Esophagus squamous epithelium (tissue), 5 donors: ENCODE data around the gene TMEM167A. TPM values are rescaled to one million over a fixed set of nuclear protein-coding genes. Genes with fewer than 3 reads are reported as not detected.

Experiments
- DNase-seq: peaks from one replicate; lab custom pipeline; 2025; lab: John Stamatoyannopoulos, UW
- H3K27ac ChIP-seq, 4 donors: fragments of 200-600 bp; sonication (generic); one replicate each; pipeline ENCODE4 v1.5.1; 2016 to 2019; ENCODE audit warnings: mild to moderate bottlenecking in 1 of 4
- H3K27me3 ChIP-seq, 4 donors: fragments of 200-600 bp; sonication (generic); 1 replicate in 3 of 4; 2 replicates in 1 of 4; pipeline versions ENCODE4 v1.5.1 to v1.6.0; 2017 to 2021; ENCODE audit warnings: antibody characterized with exemption in 1 of 4
- H3K36me3 ChIP-seq, 3 donors: fragments of 200-600 bp; sonication (generic); one replicate each; pipeline ENCODE4 v1.5.1; 2016 to 2019
- H3K4me1 ChIP-seq, 3 donors: fragments of 200-600 bp; sonication (generic); one replicate each; pipeline ENCODE4 v1.5.1; 2017 to 2019
- H3K4me3 ChIP-seq, 4 donors: fragments of 200-600 bp; sonication (generic); 1 replicate in 3 of 4; 2 replicates in 1 of 4; pipeline ENCODE4 v1.5.1; 2016 to 2019; ENCODE audit warnings: mild to moderate bottlenecking in 2 of 4, moderate library complexity in 1 of 4
- H3K9me3 ChIP-seq, 3 donors: fragments of 200-600 bp; sonication (generic); one replicate each; pipeline ENCODE4 v1.5.1; 2016 to 2019
- POLR2A ChIP-seq, 4 donors: fragments of 450-650 bp; IDR thresholded peaks; one replicate each; pipeline ENCODE4 v1.6.1; 2017; ENCODE audit warnings: antibody characterized with exemption in 4 of 4, mild to moderate bottlenecking in 4 of 4, moderate library complexity in 3 of 4
- WGBS, 2 donors: methylation state at CpG; one replicate each; pipeline ENCODE4 v1.1.5; 2018; 5-methylcytosine and 5-hydroxymethylcytosine counted together
- intact Hi-C: fragments of 100-400 bp; cut with DNase I; formaldehyde crosslinking; loops from one replicate; pipeline ENCODE4 v1.15.0; 2022
- total RNA-seq, 4 donors: library from RNA; depleted of rRNA; stranded (reverse); fragments of >200 nt; gene quantifications; one replicate each; pipeline ENCODE4 v1.1.0, GENCODE V29; 2016
- TF ChIP-seq, protein P1 (sequence below), 6 experiments: fragments of 450-650 bp in 4 of 6; fragments of 200-600 bp in 2 of 6; sonication (generic) in 2 of 6; IDR thresholded peaks; one replicate each; pipeline ENCODE4 v1.5.1; 2016 to 2019; ENCODE audit warnings: antibody characterized with exemption in 6 of 6, mild to moderate bottlenecking in 4 of 6, moderate library complexity in 4 of 6
- donor health status: DM: yes; HTN: yes; CAD: no.

TMEM167A gene, protein sequence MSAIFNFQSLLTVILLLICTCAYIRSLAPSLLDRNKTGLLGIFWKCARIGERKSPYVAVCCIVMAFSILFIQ
- 10 to 100 TPM; 17.8 to 46.0 (median 33.8) TPM for total RNA-seq

DNA sequence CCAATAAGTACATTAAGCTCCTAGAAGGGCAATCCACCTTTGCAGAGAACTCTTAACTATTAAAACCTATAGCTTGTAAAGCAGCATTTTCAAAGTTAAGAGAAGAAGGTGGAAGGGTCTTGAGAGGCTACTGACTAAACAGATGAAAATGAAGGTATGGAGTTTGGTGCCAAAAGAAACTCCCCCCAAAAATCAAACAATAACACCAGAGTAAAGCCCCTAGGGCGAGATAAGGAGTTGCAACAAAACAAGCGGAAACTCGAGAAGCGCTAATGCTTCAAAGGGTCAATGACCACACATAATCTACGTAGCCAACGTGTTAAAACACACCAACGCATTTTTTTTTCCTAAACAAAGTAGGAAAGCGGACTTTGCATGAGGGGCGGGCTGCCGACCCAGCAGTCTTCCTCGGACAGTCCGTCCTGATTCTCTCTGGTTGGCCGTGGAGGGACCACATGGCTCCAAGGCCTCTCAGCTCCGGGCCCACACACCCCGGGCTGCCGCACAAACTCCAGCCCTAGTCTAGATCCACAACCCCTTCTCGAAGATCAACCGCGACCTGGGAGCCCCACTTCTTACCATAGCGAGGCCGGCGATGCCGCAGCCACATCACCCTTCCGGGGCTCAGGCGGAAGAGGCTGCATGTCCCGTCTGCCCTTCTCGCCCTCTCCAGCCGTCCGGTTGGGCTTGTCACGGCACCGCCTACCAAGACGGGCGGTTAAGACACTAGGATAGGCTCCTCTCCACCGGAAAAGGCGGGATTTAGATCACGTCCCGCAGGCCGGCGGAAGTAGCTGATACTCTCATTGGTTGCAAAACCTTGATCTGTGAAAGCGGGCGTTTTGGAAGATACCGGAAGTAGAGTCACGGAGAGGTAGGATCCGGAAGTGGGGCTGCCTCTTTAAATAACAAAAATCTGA, at the start of gene TMEM167A, which contains the start of gene XRCC4:
Gene TMEM167A, minus strand, starts transcription at position 653 of the 920 bp plus-strand sequence. Its CDS starts 71 bp downstream, at position 582.
Gene XRCC4, plus strand, starts transcription at position 806 of the 920 bp plus-strand sequence. CDS start 27,373 bp downstream, outside the sequence.
- Histone ChIP-seq H3K4me3 (peak within 1 kb of the TSS; percentile 63 to 91 (median 77)), H3K4me1 (peaks cover 7 to 52% (median 13%) of the 10 kb centered on the region in 3 donors), H3K36me3 (no peaks in the 10 kb centered on the region), H3K9me3 (no peaks in the 10 kb centered on the region), H3K27me3 (no peaks in the 10 kb centered on the region), H3K27ac (peak within 1 kb of the TSS; percentile 84 to 90 (median 85))
- WGBS, 2 donors = 0 to 1% methylated on average over 36 to 39 of the region's 44 CpGs
- intact Hi-C loops = no loop called here
- TF ChIP-seq POLR2A (IDR thresholded peaks at IDR 0.05) = peak in 3 of 4 donors; percentile 10 to 83 (median 75)
- TF ChIP-seq, protein P1, sequence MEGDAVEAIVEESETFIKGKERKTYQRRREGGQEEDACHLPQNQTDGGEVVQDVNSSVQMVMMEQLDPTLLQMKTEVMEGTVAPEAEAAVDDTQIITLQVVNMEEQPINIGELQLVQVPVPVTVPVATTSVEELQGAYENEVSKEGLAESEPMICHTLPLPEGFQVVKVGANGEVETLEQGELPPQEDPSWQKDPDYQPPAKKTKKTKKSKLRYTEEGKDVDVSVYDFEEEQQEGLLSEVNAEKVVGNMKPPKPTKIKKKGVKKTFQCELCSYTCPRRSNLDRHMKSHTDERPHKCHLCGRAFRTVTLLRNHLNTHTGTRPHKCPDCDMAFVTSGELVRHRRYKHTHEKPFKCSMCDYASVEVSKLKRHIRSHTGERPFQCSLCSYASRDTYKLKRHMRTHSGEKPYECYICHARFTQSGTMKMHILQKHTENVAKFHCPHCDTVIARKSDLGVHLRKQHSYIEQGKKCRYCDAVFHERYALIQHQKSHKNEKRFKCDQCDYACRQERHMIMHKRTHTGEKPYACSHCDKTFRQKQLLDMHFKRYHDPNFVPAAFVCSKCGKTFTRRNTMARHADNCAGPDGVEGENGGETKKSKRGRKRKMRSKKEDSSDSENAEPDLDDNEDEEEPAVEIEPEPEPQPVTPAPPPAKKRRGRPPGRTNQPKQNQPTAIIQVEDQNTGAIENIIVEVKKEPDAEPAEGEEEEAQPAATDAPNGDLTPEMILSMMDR (IDR thresholded peaks at IDR 0.05) = no peak
- DNase-seq = peak; percentile 87

DNA sequence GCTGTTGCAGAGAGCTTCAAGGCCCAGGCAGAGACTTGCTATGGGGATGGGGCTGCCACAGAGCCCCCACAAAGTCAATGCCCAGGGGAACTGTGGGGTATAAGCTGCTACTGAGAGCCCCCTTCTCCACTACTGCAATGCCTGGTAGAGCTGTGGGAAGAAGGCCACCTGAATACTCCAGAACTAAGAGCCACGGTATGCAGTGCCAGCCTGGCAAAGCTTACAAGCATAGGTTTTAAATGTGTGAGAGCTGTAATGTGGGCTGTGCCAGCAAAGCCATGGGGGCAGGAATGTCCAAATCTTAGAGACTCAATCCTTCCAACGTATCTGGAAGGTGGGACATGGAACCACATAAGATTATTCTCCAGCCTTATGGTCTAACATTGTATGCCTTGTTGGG, 49.3 kb upstream of the TMEM167A start:
- TF ChIP-seq POLR2A (IDR thresholded peaks at IDR 0.05) = no peak
- TF ChIP-seq, protein P1 (IDR thresholded peaks at IDR 0.05) = no peak
- Histone ChIP-seq H3K4me1 (no peaks in the 10 kb centered on the region), H3K9me3 (peaks cover 0 to 2% (median 0%) of the 10 kb centered on the region in 3 donors), H3K4me3 (no peak overlapping the region), H3K27me3 (no peaks in the 10 kb centered on the region), H3K27ac (no peak overlapping the region), H3K36me3 (no peaks in the 10 kb centered on the region)
- intact Hi-C loops = no loop called here
- 0 to 90% methylated on average over 1 to 2 of the region's 2 CpGs for WGBS, 2 donors
- DNase-seq = no peak

DNA sequence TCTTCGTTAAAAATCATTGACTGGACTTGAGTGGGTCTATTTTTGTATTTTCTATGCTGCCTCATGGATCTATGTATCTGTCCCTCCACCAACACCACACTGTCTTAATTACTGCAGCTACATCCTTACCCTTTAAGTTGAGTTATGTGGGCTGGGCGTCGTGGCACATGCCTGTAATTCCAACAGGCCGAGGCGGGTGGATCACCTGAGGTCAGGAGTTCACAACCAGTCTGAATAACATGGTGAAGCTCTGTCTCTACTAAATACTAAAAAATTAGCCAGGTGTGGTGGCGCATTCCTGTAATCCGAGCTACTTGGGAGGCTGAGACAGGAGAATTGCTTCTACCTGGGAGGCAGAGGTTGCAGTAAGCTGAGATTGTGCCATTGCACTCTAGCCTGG, 48.4 kb upstream of the TMEM167A start:
- WGBS, 2 donors = 81 to 92% methylated on average over 7 of the region's 7 CpGs
- Histone ChIP-seq H3K4me1 (no peaks in the 10 kb centered on the region), H3K4me3 (no peak overlapping the region), H3K27ac (no peak overlapping the region), H3K27me3 (no peaks in the 10 kb centered on the region), H3K9me3 (peaks cover 0 to 2% (median 0%) of the 10 kb centered on the region in 3 donors), H3K36me3 (no peaks in the 10 kb centered on the region)
- intact Hi-C loops = no loop called here
- DNase-seq = no peak
- TF ChIP-seq, protein P1 (IDR thresholded peaks at IDR 0.05) = no peak
- TF ChIP-seq POLR2A (IDR thresholded peaks at IDR 0.05) = no peak

DNA sequence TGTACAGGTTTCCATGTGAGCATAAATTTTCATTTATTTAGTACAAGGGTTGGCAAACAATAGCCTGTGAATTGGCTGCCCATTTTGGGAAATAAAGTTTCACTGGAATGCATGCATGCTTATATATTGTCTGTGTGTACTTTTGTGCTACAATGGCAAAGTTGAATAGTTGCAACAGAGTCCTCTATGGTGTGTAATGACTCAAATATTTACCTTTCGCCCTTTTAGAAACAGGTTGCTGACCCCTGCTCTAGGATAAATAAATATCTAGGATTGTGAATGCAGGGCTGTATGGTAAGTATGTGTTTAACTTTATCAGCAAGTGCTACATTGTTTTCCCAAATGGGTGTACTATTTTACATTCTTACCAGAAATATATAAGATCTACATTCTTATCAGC, 47.4 kb upstream of the TMEM167A start:
- no peak overlapping the region for H3K27ac ChIP-seq
- H3K9me3 ChIP-seq = peaks cover 0 to 2% (median 0%) of the 10 kb centered on the region in 3 donors
- intact Hi-C loops = no loop called here
- H3K4me1 ChIP-seq = no peaks in the 10 kb centered on the region
- H3K4me3 ChIP-seq = no peak overlapping the region
- TF ChIP-seq, protein P1 (IDR thresholded peaks at IDR 0.05) = no peak
- TF ChIP-seq POLR2A (IDR thresholded peaks at IDR 0.05) = no peak
- no peaks in the 10 kb centered on the region for H3K36me3 ChIP-seq
- 86% methylated on average over 1 of the region's 1 CpG for WGBS, 2 donors
- DNase-seq = no peak
- H3K27me3 ChIP-seq = no peaks in the 10 kb centered on the region

DNA sequence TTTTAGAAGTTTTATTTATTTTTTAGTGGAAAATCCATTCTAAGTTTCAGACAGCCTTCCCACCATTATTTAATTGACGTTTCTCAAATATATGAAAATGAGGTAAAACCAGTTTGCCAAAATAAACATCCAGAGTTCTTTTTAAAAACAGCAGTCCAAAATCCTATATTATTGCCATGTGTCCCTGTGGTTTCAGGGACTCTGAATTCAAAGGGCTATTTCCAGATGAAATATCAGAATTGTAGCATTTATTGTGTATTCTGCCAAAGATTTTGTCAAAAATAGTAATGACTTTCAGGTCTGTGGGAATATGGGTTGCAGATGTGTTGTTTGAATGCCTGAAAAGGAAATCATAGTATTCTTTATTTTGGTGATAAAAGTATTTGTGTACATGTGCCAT, 41.8 kb upstream of the TMEM167A start:
- H3K4me3 ChIP-seq = no peak overlapping the region
- H3K36me3 ChIP-seq = peaks cover 0 to 13% (median 0%) of the 10 kb centered on the region in 3 donors
- peaks cover 0 to 7% (median 0%) of the 10 kb centered on the region in 3 donors for H3K9me3 ChIP-seq
- H3K4me1 ChIP-seq = no peaks in the 10 kb centered on the region
- no peaks in the 10 kb centered on the region for H3K27me3 ChIP-seq
- no peak for DNase-seq
- TF ChIP-seq POLR2A (IDR thresholded peaks at IDR 0.05) = no peak
- TF ChIP-seq, protein P1 (IDR thresholded peaks at IDR 0.05) = no peak
- 26 to 81% methylated on average over 1 of the region's 1 CpG for WGBS, 2 donors
- H3K27ac ChIP-seq = no peak overlapping the region
- intact Hi-C loops = no loop called here
